ENCODE data around the gene MCOLN1. TPM values are rescaled to one million over a fixed set of nuclear protein-coding genes. Genes with fewer than 3 reads are reported as not detected.
A peak's percentile ranks its signal among the peaks of the same experiment; 100 is the strongest.

Gene MCOLN1
- total RNA-seq, 2 donors from 2014 or later: 10.6 to 11.9 TPM

- ATAC-seq: no peak
- H3K27me3 ChIP-seq: no peaks in the 10 kb centered on the region
- TF ChIP-seq CTCF (IDR thresholded peaks at IDR 0.05): no peak
- TF ChIP-seq POLR2A (IDR thresholded peaks at IDR 0.05): no peak
- H3K4me3 ChIP-seq: no peak overlapping the region
- H3K36me3 ChIP-seq (replicated peaks in 1 of 2; ENCODE audit: insufficient read depth in 1 of 2, low read depth in 2 of 2): peaks cover 7 to 10% of the 10 kb centered on the region in 2 donors
- intact Hi-C loops (cut with DNase I): no loop called here
- 79 to 81% methylated on average over 3 of the region's 3 CpGs for WGBS, 2 donors
- H3K9me3 ChIP-seq: no peaks in the 10 kb centered on the region
- no peaks in the 10 kb centered on the region for H3K4me1 ChIP-seq
- DNase-seq: peak in 1 of 4 donors; percentile 35
- peak overlapping the region in 1 of 4 donors; percentile 59 for H3K27ac ChIP-seq
Observed at GRCh38 chr19:7544626-7545025, 22.2 kb downstream of the MCOLN1 start.

DNA sequence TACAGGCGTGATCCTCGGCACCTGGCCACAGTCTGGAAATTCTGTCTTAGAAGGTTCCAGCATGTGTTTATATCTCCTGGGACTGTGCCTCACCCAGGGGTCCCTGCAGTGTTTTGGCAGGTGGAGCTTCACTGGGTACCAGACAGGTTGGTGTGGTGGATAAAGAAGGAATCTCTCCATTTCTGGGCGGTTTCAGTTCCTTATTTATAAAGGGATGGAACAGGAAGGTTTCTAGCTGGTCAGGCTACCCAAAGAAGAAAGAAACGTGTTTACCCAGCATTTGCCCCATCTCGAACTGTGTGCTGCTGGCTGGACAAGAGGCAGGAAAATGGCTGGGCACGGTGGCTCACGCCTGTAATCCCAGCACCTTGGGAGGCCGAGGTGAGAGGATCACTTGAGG is 22.9 kb downstream of the MCOLN1 start:
- H3K9me3 ChIP-seq: no peaks in the 10 kb centered on the region
- peaks cover 6 to 7% of the 10 kb centered on the region in 2 donors for H3K36me3 ChIP-seq (replicated peaks in 1 of 2; ENCODE audit: insufficient read depth in 1 of 2, low read depth in 2 of 2)
- TF ChIP-seq POLR2A (IDR thresholded peaks at IDR 0.05) (no peak), CTCF (IDR thresholded peaks at IDR 0.05) (no peak)
- H3K4me3 ChIP-seq: no peak overlapping the region
- no peaks in the 10 kb centered on the region for H3K27me3 ChIP-seq
- ATAC-seq: no peak
- intact Hi-C loops (cut with DNase I): no loop called here
- no peaks in the 10 kb centered on the region for H3K4me1 ChIP-seq
- H3K27ac ChIP-seq: peak overlapping the region in 1 of 4 donors; percentile 59
- WGBS, 2 donors: 89% methylated on average over 8 of the region's 8 CpGs
- no peak for DNase-seq

- no peak overlapping the region for H3K4me3 ChIP-seq
- no peak overlapping the region for H3K27ac ChIP-seq
- ATAC-seq: no peak
- H3K4me1 ChIP-seq: peaks cover 3% of the 10 kb centered on the region
- no peaks in the 10 kb centered on the region for H3K9me3 ChIP-seq
- no peaks in the 10 kb centered on the region for H3K27me3 ChIP-seq
- intact Hi-C loops (cut with DNase I): no loop called here
- WGBS, 2 donors: 70 to 100% methylated on average over 1 of the region's 1 CpG
- peaks cover 2 to 7% of the 10 kb centered on the region in 2 donors for H3K36me3 ChIP-seq (replicated peaks in 1 of 2; ENCODE audit: insufficient read depth in 1 of 2, low read depth in 2 of 2)
- TF ChIP-seq CTCF (IDR thresholded peaks at IDR 0.05) (no peak), POLR2A (IDR thresholded peaks at IDR 0.05) (no peak)
- no peak for DNase-seq
Observed at GRCh38 chr19:7545904-7546303, 23.5 kb downstream of the MCOLN1 start.

DNA sequence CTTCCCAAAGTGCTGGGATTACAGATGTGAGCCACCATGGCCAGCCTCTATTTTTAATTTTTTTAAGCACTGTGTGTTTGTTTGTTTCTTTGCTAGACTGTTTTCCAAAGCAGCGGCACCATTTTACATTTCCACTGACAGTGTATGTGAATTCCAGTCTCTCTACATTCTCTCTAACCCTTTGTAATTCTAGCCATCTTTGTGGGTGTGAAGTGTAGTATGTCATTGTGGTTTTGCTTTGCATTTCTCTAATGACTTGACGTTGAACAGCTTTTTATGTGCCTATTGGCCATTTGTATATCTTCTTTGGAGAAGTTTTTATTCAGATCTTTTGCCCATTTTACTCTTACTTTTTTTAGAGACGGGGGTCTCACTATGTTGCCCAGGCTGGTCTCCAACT is 24.7 kb downstream of the MCOLN1 start:
- Histone ChIP-seq H3K36me3 (replicated peaks in 1 of 2; ENCODE audit: insufficient read depth in 1 of 2, low read depth in 2 of 2) (peaks cover 2 to 7% of the 10 kb centered on the region in 2 donors), H3K27me3 (no peaks in the 10 kb centered on the region), H3K27ac (no peak overlapping the region), H3K4me1 (peaks cover 9% of the 10 kb centered on the region), H3K9me3 (no peaks in the 10 kb centered on the region), H3K4me3 (no peak overlapping the region)
- no peak for DNase-seq
- ATAC-seq: no peak
- WGBS, 2 donors: 82 to 87% methylated on average over 3 of the region's 3 CpGs
- no peak for TF ChIP-seq CTCF (IDR thresholded peaks at IDR 0.05)
- TF ChIP-seq POLR2A (IDR thresholded peaks at IDR 0.05): no peak
- intact Hi-C loops (cut with DNase I): no loop called here

DNA sequence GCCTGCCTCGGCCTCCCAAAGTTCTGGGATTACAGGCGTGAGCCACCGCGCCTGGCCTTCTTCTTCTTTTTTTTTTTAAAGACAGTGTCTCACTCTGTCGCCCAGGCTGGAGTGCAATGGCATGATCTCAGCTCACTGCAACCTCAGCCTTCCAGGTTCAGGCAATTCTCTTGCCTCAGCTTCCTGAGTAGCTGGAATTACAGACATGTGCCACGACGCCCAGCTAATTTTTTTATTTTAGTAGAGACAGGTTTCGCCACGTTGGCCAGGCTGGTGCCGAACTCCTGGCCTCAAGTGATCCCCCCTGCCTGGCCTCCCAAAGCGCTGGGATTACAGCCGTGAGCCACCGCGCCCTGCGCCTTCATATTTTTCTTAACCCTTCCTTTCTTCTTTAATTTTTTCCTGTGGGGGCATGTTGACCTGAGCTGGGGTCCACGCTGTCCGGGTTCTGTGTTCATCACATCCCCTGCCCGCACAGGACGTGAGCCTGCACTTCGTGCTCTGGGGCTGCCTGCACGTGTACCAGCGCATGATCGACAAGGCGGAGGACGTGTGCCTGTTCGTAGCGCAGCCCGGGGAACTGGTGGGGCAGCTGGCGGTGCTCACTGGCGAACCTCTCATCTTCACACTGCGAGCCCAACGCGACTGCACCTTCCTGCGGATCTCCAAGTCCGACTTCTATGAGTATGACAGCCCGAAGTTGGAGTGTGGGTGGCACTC is 27.2 kb downstream of the MCOLN1 start:
- H3K9me3 ChIP-seq: no peaks in the 10 kb centered on the region
- H3K4me3 ChIP-seq: no peak overlapping the region
- no peak overlapping the region for H3K27ac ChIP-seq
- H3K4me1 ChIP-seq: peaks cover 9% of the 10 kb centered on the region
- DNase-seq (no peak), ATAC-seq (no peak)
- H3K27me3 ChIP-seq: no peaks in the 10 kb centered on the region
- 89 to 91% methylated on average over 35 to 36 of the region's 36 CpGs for WGBS, 2 donors
- intact Hi-C loops (cut with DNase I): no loop called here
- TF ChIP-seq POLR2A (IDR thresholded peaks at IDR 0.05) (no peak), CTCF (IDR thresholded peaks at IDR 0.05) (no peak)
- peaks cover 0 to 3% of the 10 kb centered on the region in 2 donors for H3K36me3 ChIP-seq (replicated peaks in 1 of 2; ENCODE audit: insufficient read depth in 1 of 2, low read depth in 2 of 2)
